HG03280 (cell line): ENCODE results near the gene MED12L.
"Not testable (repeated sequence)": the region's sequence is repeated elsewhere in the genome, so short reads cannot be mapped to it uniquely, and the experiment has no call there.

Experiments
- ATAC-seq: cut with Tn5 transposase; IDR thresholded peaks from one replicate; pipeline ENCODE4 v1.9.1; 2021; ENCODE audit warnings: mild to moderate bottlenecking, moderate library complexity; ENCODE audit not compliant: unreplicated experiment

The MED12L gene

GRCh38 chr3:151135541-151136337, 50.3 kb downstream of the MED12L start:
- ATAC-seq = no peak

GRCh38 chr3:151142929-151143328, 57.5 kb downstream of the MED12L start:
- no peak for ATAC-seq

GRCh38 chr3:151144016-151144415, 58.6 kb downstream of the MED12L start:
- ATAC-seq = no peak

- no peak for ATAC-seq
These were observed 59.3 kb downstream of the MED12L start for GRCh38 chr3:151144760-151145159.

GRCh38 chr3:151145713-151146070, 60.2 kb downstream of the MED12L start:
- no peak for ATAC-seq

- ATAC-seq = peak; percentile 83
These were observed 60.7 kb downstream of the MED12L start for GRCh38 chr3:151146071-151146730.

GRCh38 chr3:151146731-151147091, 61.2 kb downstream of the MED12L start:
- ATAC-seq = no peak

- no peak for ATAC-seq
These were observed 61.8 kb downstream of the MED12L start for GRCh38 chr3:151147299-151147698.

- ATAC-seq = no peak
These were observed 67.1 kb downstream of the MED12L start for GRCh38 chr3:151152455-151153079.

GRCh38 chr3:151154566-151154965, 69.1 kb downstream of the MED12L start:
- ATAC-seq = no peak

GRCh38 chr3:151155409-151156128, 70.1 kb downstream of the MED12L start:
- no peak for ATAC-seq

- no peak for ATAC-seq
These were observed 71.3 kb downstream of the MED12L start for GRCh38 chr3:151156618-151157216.

- no peak for ATAC-seq
These were observed 74.3 kb downstream of the MED12L start for GRCh38 chr3:151159806-151160205.

- ATAC-seq = no peak
These were observed 79.8 kb downstream of the MED12L start for GRCh38 chr3:151165226-151165625.

GRCh38 chr3:151166161-151166560, 80.7 kb downstream of the MED12L start:
- no peak for ATAC-seq

- peak; percentile 66 for ATAC-seq
These were observed 83.0 kb downstream of the MED12L start for GRCh38 chr3:151168269-151169094.

- ATAC-seq = no peak
These were observed 83.9 kb downstream of the MED12L start for GRCh38 chr3:151169262-151169947.

- not testable (repeated sequence) for ATAC-seq
These were observed 84.7 kb downstream of the MED12L start for GRCh38 chr3:151169948-151170679.
